PC-3 (cell line): Measurements from ENCODE around the gene ADSS1. TPM values are rescaled to one million over a fixed set of nuclear protein-coding genes. Genes with fewer than 3 reads are reported as not detected.

Experiments used
- ATAC-seq: fragments of 200-7000 bp; cut with Tn5 transposase; 2 replicates; pipeline ENCODE4 v1.9.1; 2020; ENCODE audit warnings: mild to moderate bottlenecking, moderate library complexity
- BruUV-seq: library from RNA; stranded (reverse); fragments of 400-500 nt; replicated peaks from 2 replicates; lab custom pipeline; 2021; lab: Mats Ljungman, UMichigan
- CTCF ChIA-PET: fragments of 300-600 bp; sonication (Branson Sonifier 250); formaldehyde crosslinking; loops from one replicate; lab custom pipeline; 2022; ENCODE audit warnings: antibody characterized with exemption; lab: Charles Lee
- POLR2A ChIA-PET: fragments of 300-600 bp; sonication (Branson Sonifier 250); formaldehyde crosslinking; loops from one replicate; lab custom pipeline; 2022; ENCODE audit warnings: antibody characterized with exemption; ENCODE audit not compliant: unreplicated experiment; lab: Charles Lee
- DNase-seq: peaks from one replicate; pipeline ENCODE4 v3.0.0-alpha.2; 2015
- H2AFZ ChIP-seq: fragments of 300-600 bp; sonication (generic); 2 replicates; pipeline ENCODE4 v1.6.0; 2016; ENCODE audit warnings: antibody characterized with exemption, low read length
- H3F3A ChIP-seq: fragments of 300-600 bp; sonication (generic); one replicate; pipeline ENCODE4 v1.6.0; 2017; ENCODE audit warnings: antibody characterized with exemption, low read length, control low read depth, mild to moderate bottlenecking; ENCODE audit not compliant: unreplicated experiment
- H3K27ac ChIP-seq: fragments of 300-600 bp; sonication (generic); 2 replicates; pipeline ENCODE4 v1.5.1; 2016; ENCODE audit warnings: mild to moderate bottlenecking, low read length
- H3K27me3 ChIP-seq: fragments of 300-600 bp; sonication (generic); 2 replicates; pipeline ENCODE4 v1.6.1; 2016; ENCODE audit warnings: low read length, mixed read lengths
- H3K36me3 ChIP-seq: fragments of 300-600 bp; sonication (generic); 2 replicates; pipeline ENCODE4 v1.6.1; 2016; ENCODE audit warnings: low read depth, mixed run types, low read length, mixed read lengths
- H3K4me1 ChIP-seq: fragments of 300-600 bp; sonication (generic); 2 replicates; pipeline ENCODE4 v1.5.1; 2016; ENCODE audit warnings: low read length; ENCODE audit not compliant: insufficient read depth
- H3K4me2 ChIP-seq: fragments of 300-600 bp; sonication (generic); 2 replicates; pipeline ENCODE4 v1.6.0; 2016; ENCODE audit warnings: low read length
- H3K4me3 ChIP-seq: fragments of 300-600 bp; sonication (generic); 2 replicates; pipeline ENCODE4 v1.5.1; 2016; ENCODE audit warnings: mild to moderate bottlenecking, low read length, mixed read lengths
- H3K79me2 ChIP-seq: fragments of 300-600 bp; sonication (generic); 2 replicates; pipeline ENCODE4 v1.6.1; 2017; ENCODE audit warnings: low read length, mixed read lengths
- H3K9ac ChIP-seq: fragments of 300-600 bp; sonication (generic); 2 replicates; pipeline ENCODE4 v1.6.0; 2016; ENCODE audit warnings: mild to moderate bottlenecking, low read length
- H3K9me2 ChIP-seq: fragments of 300-600 bp; sonication (generic); replicated peaks from 2 replicates; pipeline ENCODE4 v1.6.1; 2016; ENCODE audit warnings: mixed run types, low read length, mixed read lengths
- H3K9me3 ChIP-seq: fragments of 300-600 bp; sonication (generic); 2 replicates; pipeline ENCODE4 v1.6.1; 2016; ENCODE audit warnings: low read length, mixed read lengths
- H4K20me1 ChIP-seq: fragments of 300-600 bp; sonication (generic); 2 replicates; pipeline ENCODE4 v1.6.1; 2016; ENCODE audit warnings: low read length, mixed read lengths
- CTCF ChIP-seq: fragments of 300-600 bp; sonication (generic); conservative IDR thresholded peaks from 2 replicates; pipeline ENCODE4 v1.5.1; 2017; ENCODE audit warnings: antibody characterized with exemption, low read depth, mild to moderate bottlenecking, low read length
- EZH2 ChIP-seq: fragments of 300-600 bp; sonication (generic); IDR thresholded peaks from one replicate; pipeline ENCODE4 v1.6.1; 2017; ENCODE audit warnings: antibody characterized with exemption, mild to moderate bottlenecking, low read length; ENCODE audit not compliant: unreplicated experiment
- EZH2phosphoT487 ChIP-seq: fragments of 300-600 bp; sonication (generic); IDR thresholded peaks from 2 replicates; pipeline ENCODE4 v1.6.1; 2018; ENCODE audit warnings: mild to moderate bottlenecking, antibody characterized with exemption, low read length, borderline replicate concordance
- intact Hi-C: fragments of 100-400 bp; cut with micrococcal nuclease; formaldehyde crosslinking; loops from 2 replicates; pipeline ENCODE4 v1.9.0; 2023
- total RNA-seq: library from RNA; depleted of rRNA; stranded (reverse); fragments of >200 nt; gene quantifications from 2 replicates; pipeline ENCODE4 v1.2.3, GENCODE V29; 2014

The ADSS1 gene
- total RNA-seq, 1 experiment from 2014 or later = 7.9 TPM

- no peaks in the 10 kb centered on the region for H3F3A ChIP-seq
- H3K9ac ChIP-seq = no peak overlapping the region
- no peaks in the 10 kb centered on the region for H4K20me1 ChIP-seq
- no peaks in the 10 kb centered on the region for H3K27me3 ChIP-seq
- no peak overlapping the region for H3K4me3 ChIP-seq
- intact Hi-C loops = no loop called here
- no peak overlapping the region for H3K4me2 ChIP-seq
- H3K27ac ChIP-seq = no peak overlapping the region
- no peaks in the 10 kb centered on the region for H3K4me1 ChIP-seq
- BruUV-seq = no TSS peak
- H3K9me3 ChIP-seq = no peaks in the 10 kb centered on the region
- DNase-seq (no peak), ATAC-seq (no peak)
- ChIA-PET CTCF (no interaction called here), POLR2A (no interaction called here)
- H2AFZ ChIP-seq = no peak overlapping the region
- no peaks in the 10 kb centered on the region for H3K9me2 ChIP-seq
- TF ChIP-seq CTCF (no peak), EZH2phosphoT487 (no peak), EZH2 (no peak)
- H3K79me2 ChIP-seq = no peaks in the 10 kb centered on the region
- H3K36me3 ChIP-seq = peaks cover 5% of the 10 kb centered on the region; the same call in 1 of the 2 replicates
Measured at GRCh38 chr14:104777808-104778249, 53.8 kb downstream of the ADSS1 start.

- CTCF ChIA-PET = no interaction called here
- no peak for ATAC-seq
Measured at GRCh38 chr14:104778694-104779331, 54.8 kb downstream of the ADSS1 start.

More at GRCh38 chr14:104778694-104779331, 54.8 kb downstream of the ADSS1 start:
- Histone ChIP-seq H4K20me1 (no peaks in the 10 kb centered on the region), H3F3A (no peaks in the 10 kb centered on the region), H3K36me3 (no peaks in the 10 kb centered on the region), H3K9ac (no peak overlapping the region), H2AFZ (no peak overlapping the region), H3K27ac (no peak overlapping the region), H3K4me2 (no peak overlapping the region), H3K4me3 (no peak overlapping the region), H3K9me3 (no peaks in the 10 kb centered on the region), H3K27me3 (no peaks in the 10 kb centered on the region), H3K9me2 (no peaks in the 10 kb centered on the region), H3K4me1 (no peaks in the 10 kb centered on the region), H3K79me2 (no peaks in the 10 kb centered on the region)
- no TSS peak for BruUV-seq
- DNase-seq = no peak
- intact Hi-C loops = no loop called here
- POLR2A ChIA-PET = no interaction called here
- TF ChIP-seq CTCF = no peak
- no peak for TF ChIP-seq EZH2phosphoT487
- no peak for TF ChIP-seq EZH2
